ENCODE data around the gene NUDT19.

DNA sequence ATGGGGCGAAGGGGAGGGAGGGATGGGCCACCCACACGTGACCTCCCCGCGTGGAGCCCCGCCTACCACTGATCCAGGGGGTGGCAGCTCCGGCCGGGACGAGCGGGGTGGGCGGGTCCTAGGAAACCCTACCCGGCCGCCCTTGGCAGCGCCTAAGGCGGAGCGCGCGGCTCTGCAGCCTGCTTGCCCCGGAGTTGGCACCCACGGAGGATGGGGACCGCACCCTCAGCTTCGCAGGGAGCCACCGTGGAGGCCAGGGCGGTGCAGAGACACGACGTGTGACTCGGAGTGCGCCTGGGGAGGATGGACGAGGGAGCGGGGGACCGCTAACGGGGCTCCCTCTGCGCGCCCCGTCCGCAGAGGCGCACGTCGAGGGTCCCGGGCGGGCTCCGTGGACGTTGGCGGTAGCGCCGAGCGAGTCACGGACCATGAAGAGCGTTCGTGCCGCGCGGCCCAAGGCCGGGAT is 15.9 kb upstream of the NUDT19 start, which contains the start of gene RGS9BP:
- TF ChIP-seq POLR2A (IDR thresholded peaks at IDR 0.05) = no peak
- TF ChIP-seq, protein P1, sequence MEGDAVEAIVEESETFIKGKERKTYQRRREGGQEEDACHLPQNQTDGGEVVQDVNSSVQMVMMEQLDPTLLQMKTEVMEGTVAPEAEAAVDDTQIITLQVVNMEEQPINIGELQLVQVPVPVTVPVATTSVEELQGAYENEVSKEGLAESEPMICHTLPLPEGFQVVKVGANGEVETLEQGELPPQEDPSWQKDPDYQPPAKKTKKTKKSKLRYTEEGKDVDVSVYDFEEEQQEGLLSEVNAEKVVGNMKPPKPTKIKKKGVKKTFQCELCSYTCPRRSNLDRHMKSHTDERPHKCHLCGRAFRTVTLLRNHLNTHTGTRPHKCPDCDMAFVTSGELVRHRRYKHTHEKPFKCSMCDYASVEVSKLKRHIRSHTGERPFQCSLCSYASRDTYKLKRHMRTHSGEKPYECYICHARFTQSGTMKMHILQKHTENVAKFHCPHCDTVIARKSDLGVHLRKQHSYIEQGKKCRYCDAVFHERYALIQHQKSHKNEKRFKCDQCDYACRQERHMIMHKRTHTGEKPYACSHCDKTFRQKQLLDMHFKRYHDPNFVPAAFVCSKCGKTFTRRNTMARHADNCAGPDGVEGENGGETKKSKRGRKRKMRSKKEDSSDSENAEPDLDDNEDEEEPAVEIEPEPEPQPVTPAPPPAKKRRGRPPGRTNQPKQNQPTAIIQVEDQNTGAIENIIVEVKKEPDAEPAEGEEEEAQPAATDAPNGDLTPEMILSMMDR (IDR thresholded peaks at IDR 0.05) = no peak
